ENCODE data around the gene CCL8.
"Not testable (repeated sequence)": the region's sequence is repeated elsewhere in the genome, so short reads cannot be mapped to it uniquely, and the experiment has no call there.

CCL8 gene

GRCh38 chr17:34318474-34318873 is 761 bp upstream of the CCL8 start:
- no peak for DNase-seq

DNA sequence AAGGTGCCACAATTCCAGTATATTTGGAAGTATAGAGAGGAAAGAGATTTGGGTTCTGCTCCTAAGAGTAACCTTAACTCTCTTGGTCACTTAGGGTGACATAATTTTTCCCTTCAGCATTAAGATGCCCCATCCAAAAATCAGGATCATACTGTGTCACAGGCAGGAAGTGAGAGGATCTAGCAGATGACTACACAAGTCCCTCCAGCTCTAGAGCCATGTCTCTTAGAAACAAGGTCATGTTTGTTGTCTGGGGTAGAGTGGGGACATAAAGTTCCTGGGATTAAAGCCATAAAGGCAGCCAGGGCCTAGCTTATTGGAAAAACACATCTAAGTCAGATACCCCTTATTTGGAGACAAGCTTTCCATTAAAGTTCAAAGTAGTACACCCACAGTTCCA is 2.7 kb downstream of the CCL8 start:
- DNase-seq: no peak

DNA sequence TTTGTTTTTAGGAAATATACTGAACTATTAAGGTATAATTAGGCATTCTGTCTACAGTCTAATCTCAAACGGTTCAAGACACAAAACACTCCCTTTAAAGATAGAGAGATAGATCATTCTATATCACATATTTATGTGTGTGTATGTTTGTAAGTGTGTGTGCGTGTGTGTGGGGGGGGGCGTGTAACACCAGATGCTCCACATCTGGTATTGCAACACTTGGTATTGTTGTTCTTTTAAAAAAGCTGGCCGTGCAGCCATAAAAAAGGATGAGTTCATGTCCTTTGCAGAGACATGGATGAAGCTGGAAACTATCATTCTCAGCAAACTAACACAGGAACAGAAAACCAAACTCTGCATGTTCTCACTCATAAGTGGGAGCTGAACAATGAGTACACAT is 8.3 kb downstream of the CCL8 start:
- DNase-seq: not testable (repeated sequence)

DNA sequence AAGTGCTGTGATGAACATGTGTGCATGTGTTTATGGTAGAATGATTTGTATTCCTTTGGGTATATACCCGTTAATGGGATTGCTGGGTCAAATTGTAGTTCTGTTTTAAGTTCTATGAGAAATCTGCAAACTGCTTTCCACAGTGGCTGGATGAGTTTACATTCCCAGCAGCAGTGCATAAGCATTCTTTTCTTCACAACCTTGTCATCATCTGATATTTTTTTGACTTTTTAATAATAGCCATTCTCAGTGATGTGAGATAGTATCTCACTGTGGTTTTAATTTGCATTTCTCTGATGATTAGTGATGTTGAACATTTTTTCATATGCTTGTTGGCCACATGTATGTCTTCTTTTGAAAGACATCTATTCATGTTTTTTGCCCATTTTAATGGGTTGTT is 18.5 kb downstream of the CCL8 start:
- no peak for DNase-seq

GRCh38 chr17:34339138-34339770 is 20.0 kb downstream of the CCL8 start:
- no peak for DNase-seq

- no peak for DNase-seq
Measured at GRCh38 chr17:34341916-34342315, 22.7 kb downstream of the CCL8 start.

DNA sequence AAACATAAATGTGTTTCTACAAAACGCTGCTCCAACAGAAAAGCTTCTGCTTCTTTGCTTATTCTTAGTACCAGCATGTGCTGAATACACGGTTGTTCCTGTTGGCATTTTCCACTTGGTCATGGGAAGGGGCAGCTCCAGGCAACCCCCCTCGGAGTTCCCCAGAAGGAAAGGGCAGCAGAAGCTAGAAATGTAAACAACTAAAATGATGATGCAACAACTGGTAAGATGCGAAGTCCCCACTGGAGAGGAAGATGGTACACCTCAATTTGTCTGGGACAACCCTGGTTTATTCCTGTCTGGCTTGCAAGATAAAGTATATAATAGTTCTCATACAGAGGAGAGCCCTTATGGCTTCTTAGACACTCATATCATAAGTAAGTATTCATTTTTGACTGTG is 27.8 kb downstream of the CCL8 start:
- DNase-seq: no peak

DNA sequence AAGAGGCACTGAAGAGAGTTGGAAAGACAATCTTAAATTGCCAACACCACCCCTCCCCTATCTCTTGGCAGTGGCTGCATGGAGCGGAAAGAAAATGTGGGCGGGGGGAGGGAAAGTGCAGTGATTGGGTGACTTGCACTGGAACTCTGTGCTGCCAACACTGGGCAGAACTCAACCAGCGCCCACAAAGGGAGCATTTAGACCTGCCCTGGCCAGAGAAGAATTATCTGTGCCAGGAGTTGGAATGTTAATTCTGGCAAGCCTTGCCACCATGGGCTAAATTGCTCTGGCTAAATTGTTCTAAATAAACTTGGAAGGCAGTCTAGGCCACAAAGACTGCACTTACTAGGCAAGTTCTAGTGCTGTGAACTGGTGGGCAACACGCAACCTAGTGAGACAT is 30.5 kb downstream of the CCL8 start:
- peak in 2 of 14 donors; percentile 18 to 22 for DNase-seq

DNA sequence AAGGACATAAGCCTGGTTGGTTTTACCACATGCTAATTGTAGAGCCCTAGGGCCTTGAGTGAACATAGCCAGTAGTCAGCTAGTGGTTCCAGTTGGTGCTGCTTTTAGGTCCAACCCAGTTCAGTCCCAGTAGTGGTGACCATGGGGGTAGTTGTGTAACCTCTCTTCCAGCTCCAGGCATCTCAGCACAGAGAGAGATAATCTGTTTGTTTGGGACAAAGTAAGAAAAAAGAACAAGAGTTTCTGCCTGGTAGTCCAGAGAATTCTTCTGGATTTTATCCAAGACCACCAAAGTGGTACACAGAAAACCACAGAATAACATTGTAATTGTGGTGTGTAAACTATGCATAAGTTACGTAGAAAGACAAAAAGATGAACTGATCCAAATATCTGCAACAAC is 31.9 kb downstream of the CCL8 start:
- DNase-seq: no peak

GRCh38 chr17:34352191-34352590 is 33.0 kb downstream of the CCL8 start:
- no peak for DNase-seq

- no peak for DNase-seq
Measured at GRCh38 chr17:34354637-34355036, 35.4 kb downstream of the CCL8 start.

DNA sequence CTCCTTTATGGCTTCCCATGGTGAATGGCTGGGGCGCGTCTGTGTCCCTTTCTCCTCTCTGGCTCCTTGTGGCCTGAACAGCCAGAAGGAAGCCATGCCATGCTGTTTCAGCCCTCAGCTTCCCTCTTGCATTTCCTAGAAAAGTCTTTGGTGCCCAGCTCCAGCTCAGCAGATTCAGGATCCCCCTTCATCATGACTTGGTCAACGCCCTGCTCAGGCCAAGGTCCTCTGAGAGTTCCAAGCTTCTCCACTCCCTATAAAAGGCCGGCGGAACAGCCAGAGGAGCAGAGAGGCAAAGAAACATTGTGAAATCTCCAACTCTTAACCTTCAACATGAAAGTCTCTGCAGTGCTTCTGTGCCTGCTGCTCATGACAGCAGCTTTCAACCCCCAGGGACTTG is 37.0 kb downstream of the CCL8 start, which contains the start of gene CCL13:
Gene CCL13, plus strand, starts transcription at position 287 of the 400 bp plus-strand sequence. Its CDS starts 47 bp downstream, at position 334.
- DNase-seq: no peak

GRCh38 chr17:34357398-34357797 is 38.2 kb downstream of the CCL8 start:
- DNase-seq: no peak

- DNase-seq: no peak
Measured at GRCh38 chr17:34358631-34359030, 39.4 kb downstream of the CCL8 start.

GRCh38 chr17:34360601-34361270 is 41.5 kb downstream of the CCL8 start:
- DNase-seq: no peak

- peak in 9 of 14 donors; percentile 8 to 56 (median 23) for DNase-seq
Measured at GRCh38 chr17:34361478-34362061, 42.3 kb downstream of the CCL8 start.

DNA sequence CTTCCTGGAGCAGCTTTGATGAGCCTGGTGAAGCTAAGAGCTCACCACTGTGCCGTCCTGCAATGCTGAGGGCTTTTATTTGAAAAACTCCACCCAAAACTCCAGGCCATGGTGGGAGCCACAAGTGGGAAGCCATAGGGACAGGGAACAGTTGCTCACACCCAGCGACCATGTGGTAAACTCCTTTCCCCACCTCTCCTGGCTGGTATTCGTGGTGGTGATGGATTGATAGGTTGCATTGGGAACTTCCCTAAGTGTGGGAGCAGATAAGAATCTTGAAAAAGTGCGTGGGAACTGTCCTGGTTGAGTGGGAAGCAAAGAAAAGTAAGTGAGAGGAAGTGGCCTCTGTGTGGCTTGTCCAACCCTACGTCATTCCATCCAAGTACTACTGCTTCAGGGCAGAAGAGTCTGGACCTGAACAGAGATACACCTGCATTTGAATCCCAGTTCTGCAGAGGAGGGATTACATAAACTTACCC is 44.0 kb downstream of the CCL8 start, which contains the start of gene CCL1:
Gene CCL1, minus strand, starts transcription at position 51 of the 479 bp plus-strand sequence. CDS start 72 bp downstream, outside the sequence.
- DNase-seq: no peak

DNA sequence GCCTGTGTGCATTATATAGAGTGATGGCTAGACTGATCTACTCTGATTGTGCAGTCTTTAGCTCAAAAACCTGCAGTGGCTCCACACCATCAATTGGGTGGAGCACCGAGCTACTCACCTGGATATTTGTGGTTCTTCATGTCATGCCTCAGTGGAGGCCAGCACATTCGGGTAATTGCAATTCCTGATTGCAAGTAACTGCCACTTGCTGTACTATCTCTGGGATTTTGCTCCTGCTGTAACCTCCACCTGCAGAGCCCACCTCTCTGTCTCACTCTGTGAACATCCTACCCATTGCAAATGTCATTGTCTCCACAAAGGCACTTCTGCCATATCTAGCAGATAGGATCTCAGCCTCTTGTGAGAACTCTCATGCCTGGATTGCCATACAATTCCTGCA is 45.5 kb downstream of the CCL8 start:
- no peak for DNase-seq

GRCh38 chr17:34365340-34365739 is 46.1 kb downstream of the CCL8 start:
- no peak for DNase-seq

- no peak for DNase-seq
Measured at GRCh38 chr17:34366010-34366409, 46.8 kb downstream of the CCL8 start.

DNA sequence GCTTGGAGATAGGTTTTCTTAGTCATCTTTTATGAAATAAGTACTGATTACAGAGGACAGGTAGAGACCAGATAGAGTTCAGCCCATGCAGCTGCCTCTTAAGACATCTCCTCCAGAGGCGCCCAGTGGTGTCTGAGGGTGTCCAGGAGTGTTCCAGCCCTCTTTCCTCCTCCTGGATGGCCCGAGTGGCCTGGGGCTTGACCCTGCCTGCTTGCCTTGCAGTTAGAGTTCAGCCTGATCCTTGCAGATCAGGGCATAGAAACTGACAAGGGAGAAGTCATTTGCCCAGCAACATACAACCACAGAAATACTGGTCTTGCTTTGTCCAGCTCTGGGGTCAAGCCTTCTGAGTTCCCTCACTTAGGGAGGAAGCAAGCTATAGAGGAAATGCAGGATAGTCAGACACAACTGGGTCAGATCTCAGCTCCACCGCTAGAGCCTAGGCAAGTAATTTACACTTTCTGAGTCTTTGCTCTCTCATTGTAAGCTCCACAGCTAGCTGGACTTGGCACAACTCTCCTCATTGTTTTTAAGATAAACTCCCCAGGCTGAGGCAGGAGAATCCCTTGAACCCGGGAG is 47.4 kb downstream of the CCL8 start:
- DNase-seq: no peak

DNA sequence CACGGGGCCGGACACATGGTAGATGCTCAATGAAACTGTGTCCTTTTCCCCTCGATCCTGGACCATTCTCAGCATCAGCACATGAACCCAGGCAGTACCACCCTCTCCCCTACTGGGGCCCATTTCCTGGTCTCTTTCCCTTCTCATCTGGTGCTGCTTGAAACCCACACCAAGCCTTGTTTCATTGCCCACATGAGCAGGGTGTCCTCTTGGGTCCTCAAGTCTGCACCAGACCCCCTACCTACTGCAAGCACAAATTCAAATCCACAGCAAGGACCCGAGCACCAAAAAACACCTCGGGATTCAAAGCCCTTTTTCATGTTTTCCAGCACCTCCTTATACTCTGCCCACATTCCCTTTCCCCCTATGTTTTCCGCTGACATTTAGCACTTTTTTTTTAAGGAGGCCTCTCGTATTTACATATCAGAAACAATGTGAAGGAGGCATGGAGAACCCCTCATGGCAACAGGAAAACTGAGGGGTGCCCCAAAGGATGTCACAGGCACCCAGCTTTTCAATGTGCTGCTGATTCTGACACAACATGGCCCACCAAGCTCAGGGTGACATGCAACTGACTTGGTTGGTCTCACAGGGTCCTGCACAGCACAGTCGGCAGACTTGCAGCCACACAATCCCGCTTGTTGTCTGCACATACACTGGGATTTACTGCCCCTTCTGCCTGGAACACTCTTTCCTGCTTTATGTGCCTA is 48.4 kb downstream of the CCL8 start:
- no peak for DNase-seq

Data from C1 segment of cervical spinal cord (tissue), 14 donors.